Measurements from ENCODE around the gene CACNA2D3.

CACNA2D3 gene

GRCh38 chr3:54274607-54275006 lies 152.3 kb downstream of the CACNA2D3 start:
- TF ChIP-seq CTCF (IDR thresholded peaks at IDR 0.05; ENCODE audit: insufficient read depth, low read depth, low read length, missing control alignments): no peak
- DNase-seq (ENCODE audit: low read depth): no peak
- no peak overlapping the region for H3K4me3 ChIP-seq (ENCODE audit: low read depth, low read length)

- no peak for TF ChIP-seq CTCF (IDR thresholded peaks at IDR 0.05; ENCODE audit: insufficient read depth, low read depth, low read length, missing control alignments)
- no peak for DNase-seq (ENCODE audit: low read depth)
- H3K4me3 ChIP-seq (ENCODE audit: low read depth, low read length): no peak overlapping the region
Measured at GRCh38 chr3:54279005-54279583, 156.7 kb downstream of the CACNA2D3 start.

- no peak for DNase-seq (ENCODE audit: low read depth)
- TF ChIP-seq CTCF (IDR thresholded peaks at IDR 0.05; ENCODE audit: insufficient read depth, low read depth, low read length, missing control alignments): no peak
- no peak overlapping the region for H3K4me3 ChIP-seq (ENCODE audit: low read depth, low read length)
Measured at GRCh38 chr3:54283470-54283869, 161.1 kb downstream of the CACNA2D3 start.

- H3K4me3 ChIP-seq (ENCODE audit: low read depth, low read length): no peak overlapping the region
- no peak for TF ChIP-seq CTCF (IDR thresholded peaks at IDR 0.05; ENCODE audit: insufficient read depth, low read depth, low read length, missing control alignments)
- no peak for DNase-seq (ENCODE audit: low read depth)
Measured at GRCh38 chr3:54294214-54294613, 171.9 kb downstream of the CACNA2D3 start.

- TF ChIP-seq CTCF (IDR thresholded peaks at IDR 0.05; ENCODE audit: insufficient read depth, low read depth, low read length, missing control alignments): no peak
- H3K4me3 ChIP-seq (ENCODE audit: low read depth, low read length): no peak overlapping the region
- DNase-seq (ENCODE audit: low read depth): no peak
Measured at GRCh38 chr3:54296531-54296930, 174.2 kb downstream of the CACNA2D3 start.

- H3K4me3 ChIP-seq (ENCODE audit: low read depth, low read length): no peak overlapping the region
- no peak for TF ChIP-seq CTCF (IDR thresholded peaks at IDR 0.05; ENCODE audit: insufficient read depth, low read depth, low read length, missing control alignments)
- no peak for DNase-seq (ENCODE audit: low read depth)
Measured at GRCh38 chr3:54299169-54299935, 177.0 kb downstream of the CACNA2D3 start.
